HG03469 (cell line): Measurements from ENCODE around the gene GPC3.
"Not testable (repeated sequence)": the region's sequence is repeated elsewhere in the genome, so short reads cannot be mapped to it uniquely, and the experiment has no call there.

Experiments used
- ATAC-seq: cut with Tn5 transposase; IDR thresholded peaks from one replicate; pipeline ENCODE4 v1.9.1; 2021; ENCODE audit warnings: mild to moderate bottlenecking, moderate library complexity, moderate number of reproducible peaks; ENCODE audit not compliant: unreplicated experiment

Gene GPC3

DNA sequence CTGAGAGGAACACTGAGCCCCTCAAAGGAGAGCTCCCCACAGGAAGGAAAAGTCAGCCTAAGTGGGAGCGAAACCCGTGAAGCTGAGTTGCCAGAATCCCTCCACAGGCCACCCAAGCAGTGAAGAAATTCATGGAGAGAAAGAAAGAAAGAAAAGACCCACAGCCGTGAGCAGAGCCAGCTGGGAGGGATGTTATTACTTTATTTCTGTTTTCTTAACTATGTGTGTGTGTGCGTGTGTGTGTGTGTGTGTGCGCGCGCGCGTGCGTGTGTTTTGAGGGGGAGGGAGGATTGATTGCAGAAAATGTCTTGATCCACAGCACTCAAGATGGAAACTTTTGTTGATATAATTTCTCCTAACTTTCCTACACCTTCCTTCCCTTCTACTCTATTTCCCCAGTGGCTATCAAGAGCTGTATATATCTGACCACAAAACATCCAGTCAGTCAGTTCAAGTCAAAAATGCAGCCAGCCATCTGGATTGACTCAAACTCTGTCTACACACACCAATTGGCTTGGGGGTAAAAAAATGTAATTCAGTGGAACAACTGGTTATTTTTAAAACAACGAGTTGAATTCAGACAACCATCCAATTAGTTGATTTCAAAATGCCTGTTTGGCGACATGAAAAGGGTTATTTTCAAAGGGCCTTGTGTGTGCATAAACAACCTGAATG lies 13.8 kb upstream of the GPC3 start:
- no peak for ATAC-seq

DNA sequence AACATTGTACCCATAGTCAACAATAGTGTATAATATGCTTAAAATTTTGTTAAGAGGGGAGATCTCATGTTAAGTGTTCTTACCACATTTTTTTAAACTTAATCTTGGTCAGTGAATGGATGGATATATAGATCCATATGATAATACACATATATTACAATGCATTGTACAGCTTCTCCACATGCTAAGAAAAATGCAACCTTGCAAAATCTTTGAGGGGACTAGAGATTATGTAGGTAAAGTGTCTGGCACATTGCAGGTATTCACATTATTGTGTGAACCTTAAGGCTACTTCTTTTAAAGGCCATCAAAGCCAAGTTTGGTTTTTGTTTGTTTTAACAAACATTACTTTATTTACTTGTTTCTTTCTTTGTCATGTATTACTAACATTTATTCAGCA lies 10.4 kb upstream of the GPC3 start:
- no peak for ATAC-seq

DNA sequence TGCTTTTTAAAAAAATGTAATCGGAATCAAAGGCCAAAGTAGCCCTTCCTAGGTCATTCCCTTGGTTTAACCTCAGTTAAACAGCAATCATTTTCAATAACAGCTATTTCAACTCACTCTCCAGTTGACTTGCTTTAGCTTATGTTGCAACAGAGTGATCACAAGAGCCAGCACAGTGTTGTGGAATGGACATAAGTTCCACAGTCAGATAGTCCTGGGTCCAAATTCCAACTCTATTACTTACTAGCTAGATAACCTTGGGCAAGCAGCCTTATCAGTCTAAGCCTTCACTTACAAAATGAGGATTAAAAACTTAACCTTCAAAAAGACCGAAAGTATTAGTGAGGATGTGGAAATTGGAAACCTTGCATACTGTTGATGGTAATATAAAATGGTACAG lies 9.2 kb upstream of the GPC3 start:
- ATAC-seq = no peak

DNA sequence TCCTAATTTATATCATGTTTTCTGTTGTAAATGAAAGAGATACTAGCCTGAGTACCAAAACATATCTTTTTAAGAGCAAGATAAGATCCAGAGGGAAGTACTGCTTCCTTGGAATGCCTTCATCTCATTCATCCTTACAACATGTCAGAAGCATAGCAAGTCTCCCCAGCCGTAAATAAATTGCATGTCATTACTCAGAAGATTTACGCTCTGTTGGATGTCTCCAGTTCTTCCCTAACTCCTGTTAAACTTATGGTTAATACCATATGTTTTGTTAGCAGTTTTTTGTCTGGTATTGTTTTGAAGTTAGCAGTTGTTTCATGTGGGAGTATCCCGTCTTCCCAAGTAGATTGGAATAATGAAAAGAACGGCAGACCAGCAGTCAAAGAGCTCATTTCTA lies 7.5 kb upstream of the GPC3 start:
- ATAC-seq = no peak

DNA sequence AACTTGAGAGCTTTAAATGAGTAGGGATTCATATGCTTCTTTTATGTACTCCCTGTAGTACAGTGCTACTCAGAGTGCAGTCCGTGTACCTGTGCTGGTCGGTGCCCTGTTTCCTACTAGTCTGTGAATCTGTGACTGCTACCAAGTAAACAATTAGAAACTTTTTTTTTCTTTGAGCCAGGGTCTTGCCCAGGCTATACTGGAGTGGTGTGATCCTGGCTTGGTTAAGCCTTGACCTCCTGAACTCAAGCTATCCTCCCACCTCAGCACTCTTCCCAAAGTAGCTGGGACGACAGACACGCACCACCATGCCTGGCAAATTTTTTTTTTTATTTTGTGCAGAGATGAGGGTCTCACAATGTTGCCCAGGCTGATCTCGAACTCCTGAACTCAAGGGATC lies 6.4 kb upstream of the GPC3 start:
- no peak for ATAC-seq

DNA sequence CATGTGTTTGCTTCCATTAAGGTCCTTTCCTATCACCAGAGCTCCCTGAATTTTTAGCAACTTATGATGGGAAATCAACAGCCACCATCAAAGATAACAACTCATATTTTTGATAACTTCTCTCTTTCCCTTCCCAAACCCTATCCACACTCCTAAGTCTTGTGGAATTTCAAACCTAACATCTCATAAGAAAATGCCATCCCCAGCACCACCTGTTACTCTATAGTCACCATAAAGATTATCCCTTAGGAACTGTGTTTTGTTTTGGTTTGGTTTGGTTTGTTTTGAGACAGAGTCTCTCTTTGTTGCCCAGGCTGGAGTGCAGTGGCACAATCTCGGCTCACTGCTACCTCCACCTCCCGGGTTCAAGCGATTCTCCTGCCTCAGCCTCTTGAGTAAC lies 5.7 kb upstream of the GPC3 start:
- not testable (repeated sequence) for ATAC-seq

DNA sequence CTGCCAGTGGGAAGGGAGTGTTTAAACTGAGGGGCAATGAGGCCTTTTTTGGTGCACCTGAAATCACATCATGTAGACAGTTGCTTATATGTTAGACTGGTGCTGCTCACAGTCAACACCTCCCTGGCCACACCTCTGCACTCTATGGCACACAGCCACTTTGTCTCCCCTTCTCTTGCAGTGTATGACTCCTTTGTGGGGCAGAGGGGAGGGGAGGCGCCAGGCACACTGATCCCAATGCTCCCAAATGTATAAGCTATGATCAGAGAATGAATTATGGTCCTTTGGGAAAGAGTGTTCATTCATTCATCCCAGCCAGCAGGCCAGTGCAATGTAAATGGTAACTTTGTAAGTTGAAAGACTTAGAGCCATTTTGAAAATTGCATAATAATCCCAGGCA lies 4.6 kb upstream of the GPC3 start:
- no peak for ATAC-seq

DNA sequence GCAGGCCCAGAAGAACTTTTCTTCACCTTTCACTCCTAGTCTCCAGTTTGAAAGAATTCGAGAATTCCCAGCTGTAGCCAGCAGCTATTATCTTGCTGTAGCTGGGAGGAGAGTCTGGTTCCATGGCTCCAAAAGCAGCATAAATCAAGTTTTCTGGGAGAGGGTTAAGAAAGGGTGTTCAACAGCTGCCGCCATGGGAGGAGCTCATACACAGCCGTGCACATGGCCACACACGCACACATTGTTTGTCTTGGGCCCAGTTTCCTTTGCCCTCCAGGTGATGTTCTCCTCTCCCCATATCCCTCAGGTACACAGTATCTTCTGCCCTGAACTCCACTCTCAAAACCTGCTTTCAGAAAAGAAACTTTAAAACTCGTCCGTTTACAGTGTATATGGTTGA lies 4.1 kb upstream of the GPC3 start:
- no peak for ATAC-seq

DNA sequence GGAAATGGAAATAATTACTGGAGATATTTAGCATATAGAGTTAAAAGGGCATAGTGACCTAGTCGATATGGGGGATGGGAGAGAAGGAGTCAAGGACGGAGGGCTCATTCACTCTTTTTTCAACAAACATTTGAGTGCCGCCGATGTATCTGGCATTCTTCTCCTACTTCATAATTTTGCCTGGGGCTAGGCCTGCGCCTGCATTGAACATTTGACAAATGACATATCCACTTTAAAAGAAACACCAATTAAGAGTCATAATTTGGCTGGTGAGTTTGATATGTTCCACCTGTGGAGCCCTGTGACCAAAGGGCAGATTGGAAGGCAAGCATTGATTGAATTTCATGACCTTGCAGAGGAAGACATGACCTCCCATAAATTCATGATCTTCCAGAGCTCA lies 2.6 kb upstream of the GPC3 start:
- no peak for ATAC-seq

DNA sequence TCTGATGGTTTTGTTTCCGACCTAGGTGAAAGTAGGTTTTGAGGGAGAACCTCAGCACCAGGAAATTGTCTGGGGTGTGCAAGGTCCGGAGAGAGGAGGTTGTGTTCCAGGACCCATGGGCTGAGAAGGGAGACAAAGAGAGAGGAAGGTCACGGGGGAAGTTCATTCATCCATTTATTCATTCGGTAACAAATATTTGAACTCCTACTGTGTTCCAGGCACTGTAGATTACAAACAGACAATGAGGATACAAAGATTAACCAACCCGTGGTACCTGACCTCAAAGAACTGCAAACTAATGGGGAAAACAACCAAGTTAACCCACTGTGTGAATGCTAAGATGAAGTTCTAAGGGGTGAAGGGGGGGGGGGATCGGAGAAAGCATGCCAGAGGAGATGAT lies 1.8 kb upstream of the GPC3 start:
- ATAC-seq = no peak

DNA sequence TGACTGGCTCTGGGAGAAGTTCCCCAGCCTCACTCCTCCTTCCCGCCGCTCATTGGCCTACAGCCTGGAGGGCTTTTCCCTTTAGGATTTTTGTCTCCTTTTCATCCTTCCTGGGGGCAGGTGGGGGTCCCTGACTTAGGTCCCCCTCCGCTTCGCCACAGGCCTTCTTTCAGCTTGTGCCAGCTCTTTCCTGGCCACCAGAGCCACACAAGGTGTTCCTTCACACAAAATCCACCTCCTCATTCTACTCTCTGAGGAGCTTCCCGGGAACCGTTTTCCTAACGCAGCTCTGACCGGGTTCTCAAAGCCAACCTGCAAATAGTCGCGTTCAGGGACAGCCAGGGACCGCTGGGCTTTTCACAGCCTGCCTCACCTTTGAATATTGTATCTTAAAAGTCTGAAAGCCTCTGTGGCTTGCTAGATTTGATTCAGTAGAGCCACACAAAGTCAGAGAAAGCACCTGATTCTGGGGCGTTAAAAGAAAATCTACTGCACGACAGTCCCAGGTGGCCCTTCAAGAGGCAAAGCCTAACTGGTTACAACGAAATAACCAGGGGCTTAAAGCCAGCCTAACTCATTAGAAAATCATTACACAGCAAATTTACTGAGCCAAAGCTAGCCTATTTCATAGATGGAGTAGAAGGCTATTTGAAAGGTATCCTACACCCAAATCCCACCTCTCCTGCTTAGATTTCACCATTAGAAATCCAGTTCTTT lies 731 bp upstream of the GPC3 start:
- ATAC-seq = no peak

DNA sequence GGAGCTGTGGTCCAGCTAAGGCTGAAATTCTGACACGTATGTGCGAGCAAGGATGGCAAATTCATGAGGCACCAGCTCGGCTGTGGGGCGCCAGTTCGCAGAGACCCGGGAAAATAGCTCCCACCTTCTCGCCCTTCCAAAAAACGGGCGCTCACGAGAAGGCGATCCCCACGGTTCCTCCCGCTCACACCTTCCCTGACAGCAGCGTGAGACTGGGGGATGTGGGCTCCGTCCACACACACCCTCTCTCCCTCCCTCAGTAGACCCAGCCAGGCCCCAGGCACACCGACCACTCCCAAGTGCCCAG lies 584 bp downstream of the GPC3 start:
- ATAC-seq = no peak

DNA sequence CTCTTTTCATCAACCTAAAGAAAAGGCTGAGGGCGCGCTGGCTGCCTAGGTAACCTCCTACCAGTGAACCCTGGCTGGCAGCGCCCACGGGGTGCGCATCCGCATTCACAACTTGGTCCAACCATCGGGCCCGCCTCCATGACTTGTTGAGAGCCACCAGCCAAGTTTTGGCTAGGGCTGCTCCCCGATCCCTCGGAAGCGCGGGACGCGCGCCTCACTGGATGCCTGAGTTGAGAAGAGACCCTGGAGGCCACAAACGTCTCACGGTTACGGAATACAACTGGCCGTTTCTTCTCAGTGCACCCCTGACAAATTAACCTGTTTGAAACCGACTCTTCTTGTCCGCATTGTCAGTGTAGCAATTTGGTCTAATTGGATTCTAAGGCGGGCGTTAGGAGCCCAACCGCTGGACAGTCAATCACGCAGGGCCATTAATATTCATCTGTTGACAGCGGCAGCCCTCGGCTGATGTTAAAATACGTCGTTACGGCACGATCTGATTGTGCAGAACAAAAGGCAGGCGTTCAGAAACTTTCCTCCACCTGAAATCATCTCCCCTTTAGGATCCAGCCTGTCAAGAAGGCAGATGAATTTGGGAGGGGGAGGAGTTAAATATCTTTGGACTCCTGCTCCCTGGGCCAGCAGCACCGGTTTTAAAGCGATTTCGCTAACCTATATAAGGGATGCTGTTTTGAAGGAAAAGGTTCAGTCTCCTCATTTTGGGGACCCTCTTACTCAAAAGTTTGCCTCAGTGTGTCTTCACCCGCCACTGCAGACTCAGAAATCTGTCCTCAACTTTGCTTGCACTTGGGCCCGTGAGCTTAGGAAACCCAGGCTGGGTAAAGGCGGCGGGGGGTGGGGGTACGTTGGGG lies 1.2 kb downstream of the GPC3 start:
- no peak for ATAC-seq

DNA sequence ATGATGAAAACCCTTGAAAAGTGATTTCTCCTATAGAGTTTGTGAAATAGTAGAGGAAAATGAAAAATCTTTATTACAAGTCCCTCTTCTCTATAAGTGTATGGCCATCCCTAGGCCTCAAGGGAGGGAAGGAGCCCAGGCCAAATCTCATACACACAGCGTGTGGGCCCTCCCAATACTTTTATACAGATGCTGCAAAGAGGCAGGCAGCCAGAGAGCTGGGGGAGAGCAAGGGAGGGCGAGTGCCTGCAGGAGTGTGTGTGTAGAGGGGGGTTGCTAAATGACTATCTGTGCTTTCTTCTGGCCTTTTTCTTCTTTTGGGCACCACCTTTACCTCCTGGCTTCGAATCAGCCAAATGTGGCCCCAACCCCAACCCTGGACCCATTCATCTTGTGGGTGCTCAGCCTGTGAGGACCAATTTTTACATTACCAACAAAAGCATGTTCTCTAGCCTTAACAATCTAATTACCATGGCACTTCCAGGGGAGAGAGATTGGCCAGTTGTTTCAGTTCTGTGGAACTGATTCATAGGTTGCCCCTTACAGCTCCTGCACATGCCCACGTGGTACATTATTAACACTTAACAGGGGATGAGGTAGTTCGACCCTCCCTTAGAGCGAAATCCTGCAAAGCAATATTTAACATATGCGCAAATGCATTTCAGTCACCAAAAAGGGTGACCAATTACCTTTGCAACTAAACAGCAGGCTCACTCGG lies 2.0 kb downstream of the GPC3 start:
- no peak for ATAC-seq

DNA sequence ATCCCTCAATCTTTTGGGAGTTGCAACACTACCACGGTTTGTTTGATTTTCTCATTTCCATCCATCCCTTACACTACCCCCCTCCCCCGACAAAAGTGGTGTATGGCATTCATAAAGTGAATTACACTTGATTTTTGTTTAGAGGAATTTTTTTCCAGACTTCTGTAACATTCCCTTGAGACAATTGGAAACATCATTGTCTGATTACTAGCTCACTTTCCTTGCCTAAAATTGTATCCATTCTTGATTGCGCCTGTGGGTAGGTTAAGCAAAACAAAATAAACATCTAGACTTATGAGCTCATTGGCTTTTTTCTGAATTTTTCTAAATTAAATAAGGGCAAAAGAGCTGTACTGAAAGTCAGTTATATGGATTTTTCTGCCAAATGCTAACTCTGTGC lies 3.5 kb downstream of the GPC3 start:
- no peak for ATAC-seq

DNA sequence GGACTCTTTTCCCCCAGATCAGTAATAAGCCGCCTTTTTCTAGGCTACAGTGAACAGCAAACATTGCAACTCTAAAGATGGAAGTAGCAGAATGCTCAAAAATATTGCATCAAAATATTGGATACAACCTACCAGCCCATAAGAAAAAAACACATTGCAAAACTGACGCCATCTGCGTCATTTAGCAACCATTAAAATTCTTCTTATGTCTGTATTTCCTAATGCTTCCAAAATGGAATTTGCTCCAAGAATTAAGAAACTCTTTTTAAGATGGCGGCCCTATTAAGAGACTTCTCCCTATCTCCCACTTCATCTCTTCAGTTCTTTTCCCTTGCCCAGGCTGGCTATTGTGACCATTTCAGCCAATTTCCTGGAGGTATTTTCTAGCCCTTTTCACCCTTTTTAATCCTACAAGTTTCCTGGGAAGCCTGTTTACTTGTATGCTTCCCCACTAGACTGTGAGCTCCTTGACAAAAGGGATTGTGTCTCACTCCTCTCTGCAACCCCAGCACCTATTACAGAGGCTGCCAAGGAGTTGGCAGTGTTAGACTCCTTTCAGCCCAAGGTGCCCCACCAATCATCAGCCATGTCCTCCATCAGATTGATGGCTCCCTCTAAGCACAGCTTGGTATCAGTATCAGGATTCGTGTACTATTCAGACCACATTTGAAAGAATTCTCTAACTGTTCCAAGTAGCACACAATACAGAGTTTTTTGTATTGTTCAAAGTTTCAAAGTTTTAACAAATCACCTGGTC lies 4.4 kb downstream of the GPC3 start:
- no peak for ATAC-seq

DNA sequence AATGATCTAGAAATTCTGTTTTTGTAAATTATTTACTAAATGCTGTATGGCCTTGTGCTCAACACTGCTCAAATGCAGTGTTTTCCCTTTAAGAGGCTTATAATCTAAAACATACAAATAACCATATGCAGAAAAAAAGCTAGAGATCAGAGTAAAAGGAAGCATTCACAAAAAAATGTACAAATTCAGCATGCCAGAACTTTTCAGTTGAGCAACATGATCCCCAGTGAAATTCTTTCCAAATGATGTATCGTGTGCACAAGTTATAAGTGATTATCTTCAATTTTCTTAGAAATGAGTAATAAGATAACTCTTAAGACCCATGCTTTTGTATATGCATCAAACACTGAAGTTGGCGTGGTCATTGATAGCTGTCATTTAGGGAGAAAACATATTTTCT lies 5.0 kb downstream of the GPC3 start:
- no peak for ATAC-seq

DNA sequence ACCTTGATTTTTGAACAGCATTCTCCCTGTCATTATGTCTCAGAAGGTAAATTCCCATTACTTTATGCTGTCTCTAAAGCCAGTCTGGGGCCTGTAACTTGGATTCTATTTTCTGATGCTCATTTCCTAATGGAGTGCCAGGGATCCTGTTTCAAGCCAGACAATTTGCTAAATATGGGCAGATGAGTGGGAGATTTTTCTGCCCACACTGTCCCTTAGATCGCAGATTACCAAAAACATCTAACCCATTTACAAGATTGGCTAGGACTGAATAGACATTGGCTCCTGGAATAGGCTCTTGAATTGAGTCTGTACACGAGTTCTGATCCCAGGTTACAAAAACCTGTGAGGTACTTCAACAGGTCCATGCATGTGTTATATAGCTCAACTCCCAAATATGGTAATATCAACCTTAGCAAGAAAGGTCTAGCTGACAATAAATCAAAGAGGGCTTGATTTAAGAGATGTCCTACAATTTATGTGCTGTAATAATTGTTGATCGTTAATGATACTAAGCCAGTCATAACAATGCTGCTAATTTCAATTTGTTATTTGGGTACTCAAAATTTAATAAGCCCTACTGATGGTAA lies 5.7 kb downstream of the GPC3 start:
- no peak for ATAC-seq

DNA sequence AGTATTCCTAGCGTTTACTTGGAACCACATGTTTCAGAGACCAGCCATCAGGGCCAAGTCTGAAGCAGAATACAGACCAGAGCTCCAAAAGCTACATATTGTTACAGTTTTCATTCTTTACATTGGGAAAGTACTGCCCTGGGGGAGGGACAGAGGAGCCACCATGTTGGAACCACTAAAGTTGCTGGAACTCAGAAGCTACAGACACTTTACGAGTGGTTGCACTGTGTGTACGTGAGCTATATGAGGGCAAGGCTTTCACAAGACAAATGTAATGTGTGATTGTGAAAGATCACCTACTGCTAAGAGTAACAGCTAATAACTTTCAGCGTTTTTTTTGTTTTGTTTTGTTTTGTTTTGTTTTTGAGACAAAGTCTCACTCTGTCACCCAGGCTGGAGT lies 11.7 kb downstream of the GPC3 start:
- ATAC-seq = no peak

DNA sequence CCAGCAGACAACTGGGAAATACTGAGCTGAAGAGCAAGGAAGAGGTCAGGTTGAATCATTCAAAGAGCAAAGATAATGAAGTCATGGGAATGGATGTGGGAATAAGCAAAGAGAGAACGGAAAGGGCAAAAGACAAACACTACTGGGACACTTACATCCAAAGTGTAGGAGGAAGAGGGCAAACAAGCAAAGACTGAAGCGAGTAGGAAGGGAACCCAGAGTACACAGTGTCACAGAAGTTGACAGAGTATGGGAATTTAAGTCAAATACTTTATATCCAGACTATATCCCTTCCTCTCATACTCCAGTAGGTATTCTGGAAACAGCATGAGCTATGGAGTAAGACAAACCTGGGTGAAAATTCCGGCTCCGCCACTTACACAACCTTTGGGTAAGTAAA lies 12.5 kb downstream of the GPC3 start:
- ATAC-seq = no peak
